PFSK-1 (cell line): Measurements from ENCODE around the gene EXOSC7.

Source experiments
- FOXP2 ChIP-seq: optimal IDR thresholded peaks from 2 replicates; pipeline ENCODE3; 2011; ENCODE audit warnings: borderline replicate concordance, control low read depth, inconsistent platforms; ENCODE audit not compliant: insufficient read depth; ENCODE audit errors: extremely low read length, extremely low read depth
- POLR2AphosphoS5 ChIP-seq: IDR thresholded peaks from 2 replicates; pipeline ENCODE4 v1.6.1; 2012; ENCODE audit warnings: low read depth, mild to moderate bottlenecking, control low read depth, low read length, moderate library complexity
- REST ChIP-seq, 2 experiments: IDR thresholded peaks; 2 replicates each; pipeline versions ENCODE4 v1.6.1 to v1.8.0; 2011 to 2012; ENCODE audit warnings: low read depth in 2 of 2, low read length in 2 of 2, control low read depth in 1 of 2, inconsistent platforms in 1 of 2, mild to moderate bottlenecking in 1 of 2, moderate library complexity in 1 of 2; ENCODE audit not compliant: insufficient read depth in 1 of 2
- SIN3A ChIP-seq: IDR thresholded peaks from 2 replicates; pipeline ENCODE4 v1.6.1; 2012; ENCODE audit warnings: mild to moderate bottlenecking, low read length, moderate library complexity, borderline replicate concordance; ENCODE audit not compliant: insufficient read depth
- TAF1 ChIP-seq: IDR thresholded peaks from 2 replicates; pipeline ENCODE4 v1.6.1; 2012; ENCODE audit warnings: low read length, control low read depth, borderline replicate concordance; ENCODE audit not compliant: insufficient read depth

EXOSC7 gene

GRCh38 chr3:44955917-44956316 lies 20.1 kb upstream of the EXOSC7 start:
- TF ChIP-seq FOXP2 (no peak), REST (IDR thresholded peaks at IDR 0.05; ENCODE audit: insufficient read depth in 1 of 2, low read depth in 2 of 2, low read length in 2 of 2) (no peak), POLR2AphosphoS5 (no peak), TAF1 (no peak), SIN3A (no peak)

- TF ChIP-seq FOXP2 (no peak), SIN3A (no peak), POLR2AphosphoS5 (no peak), REST (IDR thresholded peaks at IDR 0.05; ENCODE audit: insufficient read depth in 1 of 2, low read depth in 2 of 2, low read length in 2 of 2) (no peak), TAF1 (no peak)
These were observed 18.1 kb upstream of the EXOSC7 start for GRCh38 chr3:44957986-44958385.

GRCh38 chr3:44958386-44958785 lies 17.7 kb upstream of the EXOSC7 start:
- TF ChIP-seq FOXP2: no peak

GRCh38 chr3:44960387-44961026 lies 15.5 kb upstream of the EXOSC7 start:
- TF ChIP-seq SIN3A: no peak
- no peak for TF ChIP-seq TAF1
- no peak for TF ChIP-seq POLR2AphosphoS5
- no peak for TF ChIP-seq REST (IDR thresholded peaks at IDR 0.05; ENCODE audit: insufficient read depth in 1 of 2, low read depth in 2 of 2, low read length in 2 of 2)
- no peak for TF ChIP-seq FOXP2

- TF ChIP-seq REST (IDR thresholded peaks at IDR 0.05; ENCODE audit: insufficient read depth in 1 of 2, low read depth in 2 of 2, low read length in 2 of 2): no peak
- no peak for TF ChIP-seq POLR2AphosphoS5
- TF ChIP-seq SIN3A: no peak
- TF ChIP-seq FOXP2: no peak
- no peak for TF ChIP-seq TAF1
These were observed 14.2 kb upstream of the EXOSC7 start for GRCh38 chr3:44961888-44962287.
